GM13977 (cell line): ENCODE results near the gene PLA2G4D.
A peak's percentile ranks its signal among the peaks of the same experiment; 100 is the strongest.

Experiments used
- DNase-seq: peaks from one replicate; pipeline ENCODE4 v3.0.0; 2012; ENCODE audit warnings: low spot score
- in situ Hi-C: fragments of 300-500 bp; cut with MboI; formaldehyde crosslinking; loops from one replicate; pipeline ENCODE4 v1.12.0; 2022; ENCODE audit warnings: low sequenced_read_pairs, low pct_unique_long_range_greater_than_20kb, mixed read lengths, inconsistent platforms; ENCODE audit not compliant: unreplicated experiment
- TF ChIP-seq, protein P1 (sequence below): IDR thresholded peaks from 2 replicates; pipeline ENCODE4 v1.5.1; 2012; ENCODE audit warnings: mild to moderate bottlenecking, control low read depth; ENCODE audit not compliant: insufficient read depth; ENCODE audit errors: extremely low read depth, missing control alignments

Gene PLA2G4D

DNA sequence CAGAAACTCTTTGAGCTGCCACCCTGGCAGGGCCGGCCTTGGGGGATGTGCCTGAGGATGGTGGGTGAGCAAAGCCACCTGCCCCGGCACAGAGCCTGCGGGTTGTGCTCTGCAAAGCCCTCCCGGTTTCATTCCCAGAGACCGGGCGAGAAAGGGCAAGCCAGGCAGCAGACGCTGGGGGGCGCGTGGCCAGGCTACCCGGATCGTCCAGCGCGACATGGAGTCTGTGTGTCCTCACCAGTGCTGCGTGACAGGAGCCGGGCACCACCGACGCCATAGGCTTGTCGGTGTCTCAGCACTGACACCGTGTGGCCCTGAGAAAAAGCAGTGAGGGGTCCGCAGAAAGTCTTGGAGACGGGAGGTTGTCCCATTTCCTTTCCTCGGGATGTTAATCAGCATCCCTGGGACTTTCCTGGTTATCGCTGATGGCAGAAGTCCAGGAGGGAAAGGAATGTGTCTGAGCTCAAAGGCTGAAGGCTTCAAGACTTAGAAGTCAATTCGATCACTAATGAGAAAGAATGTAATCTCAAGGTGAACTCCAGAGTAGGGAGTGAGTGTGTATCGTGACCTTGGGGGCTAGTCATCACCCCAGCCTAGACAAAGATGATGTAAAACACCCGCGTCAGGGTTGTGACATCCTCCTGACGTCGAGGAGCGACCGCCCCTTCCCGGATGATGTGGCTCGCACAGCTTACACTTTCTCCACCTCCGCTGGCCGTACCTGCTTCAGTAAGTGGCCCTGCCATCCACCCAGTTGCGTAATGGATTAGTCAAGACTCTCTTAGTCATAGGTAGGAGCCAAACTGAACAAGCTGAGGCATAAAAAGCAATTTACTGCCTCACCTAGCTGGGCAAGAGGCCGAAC, 37.2 kb downstream of the PLA2G4D start:
- in situ Hi-C loops = no loop called here
- TF ChIP-seq, protein P1, sequence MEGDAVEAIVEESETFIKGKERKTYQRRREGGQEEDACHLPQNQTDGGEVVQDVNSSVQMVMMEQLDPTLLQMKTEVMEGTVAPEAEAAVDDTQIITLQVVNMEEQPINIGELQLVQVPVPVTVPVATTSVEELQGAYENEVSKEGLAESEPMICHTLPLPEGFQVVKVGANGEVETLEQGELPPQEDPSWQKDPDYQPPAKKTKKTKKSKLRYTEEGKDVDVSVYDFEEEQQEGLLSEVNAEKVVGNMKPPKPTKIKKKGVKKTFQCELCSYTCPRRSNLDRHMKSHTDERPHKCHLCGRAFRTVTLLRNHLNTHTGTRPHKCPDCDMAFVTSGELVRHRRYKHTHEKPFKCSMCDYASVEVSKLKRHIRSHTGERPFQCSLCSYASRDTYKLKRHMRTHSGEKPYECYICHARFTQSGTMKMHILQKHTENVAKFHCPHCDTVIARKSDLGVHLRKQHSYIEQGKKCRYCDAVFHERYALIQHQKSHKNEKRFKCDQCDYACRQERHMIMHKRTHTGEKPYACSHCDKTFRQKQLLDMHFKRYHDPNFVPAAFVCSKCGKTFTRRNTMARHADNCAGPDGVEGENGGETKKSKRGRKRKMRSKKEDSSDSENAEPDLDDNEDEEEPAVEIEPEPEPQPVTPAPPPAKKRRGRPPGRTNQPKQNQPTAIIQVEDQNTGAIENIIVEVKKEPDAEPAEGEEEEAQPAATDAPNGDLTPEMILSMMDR = peak; percentile 73
- peak; percentile 76 for DNase-seq

DNA sequence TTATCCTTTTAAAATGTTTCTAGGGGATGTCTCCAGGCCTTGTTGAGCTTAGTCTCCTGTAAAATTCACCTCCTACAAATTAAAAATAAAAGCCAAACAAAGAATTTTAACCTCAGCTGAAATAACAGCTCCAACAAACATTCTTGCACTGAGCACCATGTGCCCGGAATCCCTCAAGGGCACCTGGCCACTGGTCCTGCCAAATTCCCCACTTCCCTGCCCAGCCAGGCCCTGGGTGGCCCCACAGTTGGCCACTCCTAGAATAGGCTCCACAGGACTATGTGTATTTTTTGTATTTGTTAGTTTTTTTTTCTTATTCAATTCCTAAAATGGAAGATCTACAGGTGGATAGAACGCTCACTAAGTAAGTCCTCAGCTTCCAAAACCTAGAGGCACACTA, 40.4 kb downstream of the PLA2G4D start:
- in situ Hi-C loops = no loop called here
- no peak for DNase-seq
- TF ChIP-seq, protein P1 = no peak

DNA sequence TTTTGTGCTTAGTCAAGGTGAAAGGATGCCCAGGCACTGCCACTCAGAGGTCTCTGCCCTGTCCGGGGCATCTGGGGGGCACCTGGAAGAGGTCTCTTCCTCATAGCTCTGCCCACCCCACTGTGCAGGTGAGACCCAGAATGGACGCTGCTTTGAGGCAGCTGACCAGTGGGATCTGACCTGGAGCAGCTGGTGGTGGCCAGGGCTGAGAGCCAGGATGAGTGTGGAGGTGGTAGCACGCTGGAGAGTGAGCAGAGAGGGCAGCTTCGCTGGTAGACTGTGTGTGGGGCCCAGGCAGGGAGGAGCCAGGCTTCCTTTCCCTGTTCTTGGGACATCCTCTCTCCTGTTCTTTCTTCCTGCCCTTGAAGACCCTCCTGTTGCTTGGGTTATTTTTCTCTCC, 41.4 kb downstream of the PLA2G4D start:
- TF ChIP-seq, protein P1 = no peak
- in situ Hi-C loops = no loop called here
- DNase-seq = no peak

- in situ Hi-C loops = no loop called here
- TF ChIP-seq, protein P1 = no peak
- no peak for DNase-seq
Observed at GRCh38 chr15:42050484-42051255, 43.7 kb downstream of the PLA2G4D start.

- DNase-seq = no peak
Observed at GRCh38 chr15:42048821-42049200, 45.6 kb downstream of the PLA2G4D start.

DNA sequence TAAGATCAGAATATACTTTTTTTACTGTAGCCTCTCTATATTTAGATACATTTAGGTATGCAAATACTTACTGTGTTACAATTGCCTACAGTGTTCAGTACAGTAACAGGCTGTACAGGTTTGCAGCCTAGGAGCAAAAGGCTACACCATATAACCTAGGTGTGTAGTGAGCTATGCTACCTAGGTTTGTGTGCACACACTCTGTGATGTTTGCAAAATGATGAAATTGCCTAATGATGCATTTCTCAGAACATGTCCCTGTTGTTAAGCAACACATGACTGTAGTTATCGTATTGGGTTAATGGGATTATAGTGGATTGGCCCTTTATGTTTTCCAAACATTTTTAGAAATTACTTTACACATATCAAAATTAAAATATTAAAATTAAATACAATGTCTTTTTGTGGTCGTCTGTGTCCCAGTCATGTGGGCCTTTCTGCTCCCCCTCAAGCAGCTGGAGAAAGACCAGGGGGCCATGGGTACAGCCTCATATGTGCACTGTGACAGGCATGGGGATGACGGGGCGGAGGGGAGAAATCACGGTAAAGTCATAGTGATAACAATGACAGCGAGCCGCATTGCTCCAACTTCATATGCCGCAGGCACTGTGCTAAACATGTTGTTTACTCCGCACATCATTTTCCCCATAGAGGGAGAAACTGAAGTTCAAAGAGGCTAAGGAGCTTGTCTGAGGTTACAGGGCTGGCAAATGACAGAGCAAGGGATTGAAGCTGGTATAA, 46.1 kb downstream of the PLA2G4D start:
- in situ Hi-C loops = no loop called here
- DNase-seq = no peak
- TF ChIP-seq, protein P1 = no peak

More at GRCh38 chr15:42048821-42049200, 45.6 kb downstream of the PLA2G4D start:
- in situ Hi-C loops = no loop called here
- TF ChIP-seq, protein P1 = no peak
